ENCODE data around the gene RAB11A. TPM values are rescaled to one million over a fixed set of nuclear protein-coding genes. Genes with fewer than 3 reads are reported as not detected.

The RAB11A gene
- total RNA-seq, 1 experiment from 2014 or later: 263 TPM

GRCh38 chr15:65937476-65937875 lies 68.2 kb downstream of the RAB11A start:
- in situ Hi-C loops (cut with HindIII; ENCODE audit: low pct_unique_long_range_greater_than_20kb, low sequenced_read_pairs): no loop called here
- TF ChIP-seq, protein P1, sequence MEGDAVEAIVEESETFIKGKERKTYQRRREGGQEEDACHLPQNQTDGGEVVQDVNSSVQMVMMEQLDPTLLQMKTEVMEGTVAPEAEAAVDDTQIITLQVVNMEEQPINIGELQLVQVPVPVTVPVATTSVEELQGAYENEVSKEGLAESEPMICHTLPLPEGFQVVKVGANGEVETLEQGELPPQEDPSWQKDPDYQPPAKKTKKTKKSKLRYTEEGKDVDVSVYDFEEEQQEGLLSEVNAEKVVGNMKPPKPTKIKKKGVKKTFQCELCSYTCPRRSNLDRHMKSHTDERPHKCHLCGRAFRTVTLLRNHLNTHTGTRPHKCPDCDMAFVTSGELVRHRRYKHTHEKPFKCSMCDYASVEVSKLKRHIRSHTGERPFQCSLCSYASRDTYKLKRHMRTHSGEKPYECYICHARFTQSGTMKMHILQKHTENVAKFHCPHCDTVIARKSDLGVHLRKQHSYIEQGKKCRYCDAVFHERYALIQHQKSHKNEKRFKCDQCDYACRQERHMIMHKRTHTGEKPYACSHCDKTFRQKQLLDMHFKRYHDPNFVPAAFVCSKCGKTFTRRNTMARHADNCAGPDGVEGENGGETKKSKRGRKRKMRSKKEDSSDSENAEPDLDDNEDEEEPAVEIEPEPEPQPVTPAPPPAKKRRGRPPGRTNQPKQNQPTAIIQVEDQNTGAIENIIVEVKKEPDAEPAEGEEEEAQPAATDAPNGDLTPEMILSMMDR (IDR thresholded peaks at IDR 0.05): no peak
- TF ChIP-seq TCF7L2 (IDR thresholded peaks at IDR 0.05; ENCODE audit: low read depth, low read length) (no peak), POLR2AphosphoS5 (IDR thresholded peaks at IDR 0.05; ENCODE audit: low read depth, low read length) (no peak), SIN3A (IDR thresholded peaks at IDR 0.05; ENCODE audit: borderline replicate concordance, insufficient read depth, low read depth, low read length) (no peak)
- TF ChIP-seq, protein P2, sequence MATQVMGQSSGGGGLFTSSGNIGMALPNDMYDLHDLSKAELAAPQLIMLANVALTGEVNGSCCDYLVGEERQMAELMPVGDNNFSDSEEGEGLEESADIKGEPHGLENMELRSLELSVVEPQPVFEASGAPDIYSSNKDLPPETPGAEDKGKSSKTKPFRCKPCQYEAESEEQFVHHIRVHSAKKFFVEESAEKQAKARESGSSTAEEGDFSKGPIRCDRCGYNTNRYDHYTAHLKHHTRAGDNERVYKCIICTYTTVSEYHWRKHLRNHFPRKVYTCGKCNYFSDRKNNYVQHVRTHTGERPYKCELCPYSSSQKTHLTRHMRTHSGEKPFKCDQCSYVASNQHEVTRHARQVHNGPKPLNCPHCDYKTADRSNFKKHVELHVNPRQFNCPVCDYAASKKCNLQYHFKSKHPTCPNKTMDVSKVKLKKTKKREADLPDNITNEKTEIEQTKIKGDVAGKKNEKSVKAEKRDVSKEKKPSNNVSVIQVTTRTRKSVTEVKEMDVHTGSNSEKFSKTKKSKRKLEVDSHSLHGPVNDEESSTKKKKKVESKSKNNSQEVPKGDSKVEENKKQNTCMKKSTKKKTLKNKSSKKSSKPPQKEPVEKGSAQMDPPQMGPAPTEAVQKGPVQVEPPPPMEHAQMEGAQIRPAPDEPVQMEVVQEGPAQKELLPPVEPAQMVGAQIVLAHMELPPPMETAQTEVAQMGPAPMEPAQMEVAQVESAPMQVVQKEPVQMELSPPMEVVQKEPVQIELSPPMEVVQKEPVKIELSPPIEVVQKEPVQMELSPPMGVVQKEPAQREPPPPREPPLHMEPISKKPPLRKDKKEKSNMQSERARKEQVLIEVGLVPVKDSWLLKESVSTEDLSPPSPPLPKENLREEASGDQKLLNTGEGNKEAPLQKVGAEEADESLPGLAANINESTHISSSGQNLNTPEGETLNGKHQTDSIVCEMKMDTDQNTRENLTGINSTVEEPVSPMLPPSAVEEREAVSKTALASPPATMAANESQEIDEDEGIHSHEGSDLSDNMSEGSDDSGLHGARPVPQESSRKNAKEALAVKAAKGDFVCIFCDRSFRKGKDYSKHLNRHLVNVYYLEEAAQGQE (IDR thresholded peaks at IDR 0.05; ENCODE audit: insufficient read depth in 1 of 2, low read depth in 2 of 2, low read length in 1 of 2): no peak
- DNase-seq (ENCODE audit: low read depth, low spot score): no peak
- Histone ChIP-seq H3K9me3 (ENCODE audit: control insufficient read depth, insufficient read depth, low read depth, low read length) (no peaks in the 10 kb centered on the region), H3K4me1 (ENCODE audit: control insufficient read depth, insufficient read depth, low read length) (no peaks in the 10 kb centered on the region), H3K36me3 (ENCODE audit: control insufficient read depth, insufficient read depth, low read length) (no peaks in the 10 kb centered on the region), H3K4me3 (ENCODE audit: low read depth in 2 of 2, low read length in 2 of 2) (no peak overlapping the region), H3K27me3 (ENCODE audit: control insufficient read depth, insufficient read depth, low read length) (no peaks in the 10 kb centered on the region), H3K27ac (ENCODE audit: low read length) (no peak overlapping the region)
- ATAC-seq: no peak
- intact Hi-C loops (cut with micrococcal nuclease; ENCODE audit: unreplicated experiment): no loop called here
- no TSS peak for BruUV-seq (replicated peaks)
- ChIA-PET CTCF (interaction anchor here (0.6 kb wide), 1 partner anchor 298 kb away, joined by 3 read pairs; no protein-coding TSS in a partner anchor), POLR2A (interaction anchor here (0.6 kb wide), 1 partner anchor 313 kb away, joined by 5 read pairs; no protein-coding TSS in a partner anchor)

DNA sequence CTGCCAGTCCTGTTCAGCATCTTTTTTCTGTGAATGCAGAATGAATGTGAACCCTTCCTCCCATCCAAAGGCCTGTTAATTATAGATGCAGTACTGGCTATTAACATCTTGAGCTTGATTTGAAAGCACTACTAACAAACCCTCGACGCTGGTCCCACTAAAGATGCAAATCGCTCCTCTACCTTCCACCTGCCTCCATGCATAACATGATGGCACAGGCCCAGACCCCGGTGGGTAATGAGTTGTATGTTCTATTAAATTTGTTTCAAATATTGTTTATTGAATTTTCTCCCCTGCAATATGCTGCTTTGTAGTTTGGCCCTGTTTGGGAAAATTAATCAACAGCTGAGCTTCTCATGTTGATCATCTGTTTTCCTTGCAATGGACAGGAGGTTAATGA lies 69.3 kb downstream of the RAB11A start:
- CTCF ChIA-PET: interaction anchor here (0.6 kb wide), 1 partner anchor 76 kb away, joined by 3 read pairs; no protein-coding TSS in a partner anchor
- in situ Hi-C loops (cut with HindIII; ENCODE audit: low pct_unique_long_range_greater_than_20kb, low sequenced_read_pairs): no loop called here

More for the DNA sequence above, 69.3 kb downstream of the RAB11A start:
- TF ChIP-seq SIN3A (IDR thresholded peaks at IDR 0.05; ENCODE audit: borderline replicate concordance, insufficient read depth, low read depth, low read length) (no peak), POLR2AphosphoS5 (IDR thresholded peaks at IDR 0.05; ENCODE audit: low read depth, low read length) (no peak), TCF7L2 (IDR thresholded peaks at IDR 0.05; ENCODE audit: low read depth, low read length) (no peak)
- TF ChIP-seq, protein P2 (IDR thresholded peaks at IDR 0.05; ENCODE audit: insufficient read depth in 1 of 2, low read depth in 2 of 2, low read length in 1 of 2): no peak
- TF ChIP-seq, protein P1 (IDR thresholded peaks at IDR 0.05): no peak
- Histone ChIP-seq H3K9me3 (ENCODE audit: control insufficient read depth, insufficient read depth, low read depth, low read length) (no peaks in the 10 kb centered on the region), H3K27me3 (ENCODE audit: control insufficient read depth, insufficient read depth, low read length) (no peaks in the 10 kb centered on the region), H3K4me1 (ENCODE audit: control insufficient read depth, insufficient read depth, low read length) (no peaks in the 10 kb centered on the region), H3K36me3 (ENCODE audit: control insufficient read depth, insufficient read depth, low read length) (no peaks in the 10 kb centered on the region), H3K4me3 (ENCODE audit: low read depth in 2 of 2, low read length in 2 of 2) (no peak overlapping the region), H3K27ac (ENCODE audit: low read length) (no peak overlapping the region)
- DNase-seq (ENCODE audit: low read depth, low spot score): no peak
- intact Hi-C loops (cut with micrococcal nuclease; ENCODE audit: unreplicated experiment): no loop called here
- POLR2A ChIA-PET: no interaction called here
- ATAC-seq: no peak
- BruUV-seq (replicated peaks): no TSS peak

Measured in Panc1 (cell line).